ENCODE data around the gene NT5C3B. TPM values are rescaled to one million over a fixed set of nuclear protein-coding genes. Genes with fewer than 3 reads are reported as not detected.
"Not testable (repeated sequence)": the region's sequence is repeated elsewhere in the genome, so short reads cannot be mapped to it uniquely, and the experiment has no call there.

Gene NT5C3B
- total RNA-seq, result 120 and 123 TPM in 2 replicates
- long read RNA-seq, transcript NT5C3B-203 (9 exons, 975 nt), result major isoform, 11 of 27 reads
- long read RNA-seq, partial matches to known transcripts, result 1 of 27 reads
- long read RNA-seq, other reads (novel, unspliced or antisense), result 12 of 27 reads

DNA sequence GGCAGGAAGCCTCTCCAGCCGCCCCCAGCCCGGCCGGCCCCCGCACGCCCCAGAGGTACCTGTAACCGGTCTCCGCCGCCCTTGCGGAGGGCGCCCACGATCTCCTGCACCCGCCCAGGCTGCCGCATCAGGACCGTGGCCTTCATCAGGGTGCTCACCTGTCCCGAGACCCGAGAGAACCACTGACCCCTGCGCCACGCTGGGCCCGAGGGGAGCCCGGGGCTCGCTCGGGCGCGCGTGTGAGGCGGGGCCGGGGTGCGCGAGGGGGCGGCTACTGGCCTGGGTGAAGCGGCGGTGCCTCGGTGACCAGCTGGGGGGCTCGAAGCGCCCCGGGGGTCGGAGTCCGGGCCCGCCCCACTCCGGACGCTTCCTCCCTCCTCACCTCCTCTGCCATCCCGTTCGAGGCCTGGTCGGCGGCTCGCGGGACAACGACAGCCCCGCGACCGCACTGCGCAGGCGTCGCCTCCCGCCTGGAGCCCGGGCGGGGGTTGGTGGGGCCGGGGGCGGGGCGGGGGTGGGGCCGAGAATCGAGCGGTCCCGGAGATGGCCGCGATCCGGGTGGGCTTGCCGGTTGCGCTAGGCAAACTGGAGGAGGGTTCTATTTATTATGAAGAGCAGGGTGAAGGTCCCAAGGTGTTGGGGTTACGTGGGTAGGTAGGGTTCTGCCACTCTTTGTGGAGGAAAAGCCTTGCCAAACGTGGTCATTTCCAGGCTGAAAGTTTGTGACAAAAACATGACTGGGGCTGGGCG, at the start of gene NT5C3B:
TSS of gene NT5C3B (minus strand) at position 433 of the 750 bp plus-strand sequence. CDS start at position 394, 39 bp downstream.
- Mint-ChIP-seq H3K27ac (ENCODE audit: unreplicated experiment) (peak within 1 kb of the TSS; percentile 7), H3K9me3 (no peaks in the 10 kb centered on the region), H3K4me3 (peak within 1 kb of the TSS; percentile 93), H3K36me3 (ENCODE audit: low read depth) (peaks cover 2% of the 10 kb centered on the region), H3K27me3 (ENCODE audit: low read depth) (no peaks in the 10 kb centered on the region), H3K4me1 (peaks cover 12% of the 10 kb centered on the region)
- peak; percentile 56 for DNase-seq (ENCODE audit: low read depth, low spot score)
- TF ChIP-seq, protein P1, sequence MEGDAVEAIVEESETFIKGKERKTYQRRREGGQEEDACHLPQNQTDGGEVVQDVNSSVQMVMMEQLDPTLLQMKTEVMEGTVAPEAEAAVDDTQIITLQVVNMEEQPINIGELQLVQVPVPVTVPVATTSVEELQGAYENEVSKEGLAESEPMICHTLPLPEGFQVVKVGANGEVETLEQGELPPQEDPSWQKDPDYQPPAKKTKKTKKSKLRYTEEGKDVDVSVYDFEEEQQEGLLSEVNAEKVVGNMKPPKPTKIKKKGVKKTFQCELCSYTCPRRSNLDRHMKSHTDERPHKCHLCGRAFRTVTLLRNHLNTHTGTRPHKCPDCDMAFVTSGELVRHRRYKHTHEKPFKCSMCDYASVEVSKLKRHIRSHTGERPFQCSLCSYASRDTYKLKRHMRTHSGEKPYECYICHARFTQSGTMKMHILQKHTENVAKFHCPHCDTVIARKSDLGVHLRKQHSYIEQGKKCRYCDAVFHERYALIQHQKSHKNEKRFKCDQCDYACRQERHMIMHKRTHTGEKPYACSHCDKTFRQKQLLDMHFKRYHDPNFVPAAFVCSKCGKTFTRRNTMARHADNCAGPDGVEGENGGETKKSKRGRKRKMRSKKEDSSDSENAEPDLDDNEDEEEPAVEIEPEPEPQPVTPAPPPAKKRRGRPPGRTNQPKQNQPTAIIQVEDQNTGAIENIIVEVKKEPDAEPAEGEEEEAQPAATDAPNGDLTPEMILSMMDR (conservative IDR thresholded peaks at IDR 0.05), result no peak

DNA sequence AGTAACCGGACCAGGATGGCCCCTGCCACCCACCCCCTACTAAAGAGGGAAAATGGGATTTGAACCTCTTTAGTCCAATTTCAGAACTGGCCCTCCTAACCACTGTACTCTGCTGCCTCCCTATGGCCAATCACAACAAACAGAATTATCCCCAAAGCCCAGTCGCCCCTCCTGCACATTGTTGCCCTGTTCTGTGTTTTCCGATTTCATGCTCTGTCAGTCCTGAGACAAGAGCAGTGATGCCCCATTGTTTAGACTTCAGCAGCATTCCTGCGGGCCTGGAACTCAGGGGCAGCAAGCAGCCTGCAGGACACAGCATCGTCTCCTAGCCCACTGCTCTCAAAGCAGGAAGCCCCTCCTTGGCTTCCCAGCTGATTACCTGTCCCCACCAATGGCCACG, 49.7 kb upstream of the NT5C3B start:
- peaks cover 17% of the 10 kb centered on the region for H3K36me3 Mint-ChIP-seq (ENCODE audit: low read depth)

DNA sequence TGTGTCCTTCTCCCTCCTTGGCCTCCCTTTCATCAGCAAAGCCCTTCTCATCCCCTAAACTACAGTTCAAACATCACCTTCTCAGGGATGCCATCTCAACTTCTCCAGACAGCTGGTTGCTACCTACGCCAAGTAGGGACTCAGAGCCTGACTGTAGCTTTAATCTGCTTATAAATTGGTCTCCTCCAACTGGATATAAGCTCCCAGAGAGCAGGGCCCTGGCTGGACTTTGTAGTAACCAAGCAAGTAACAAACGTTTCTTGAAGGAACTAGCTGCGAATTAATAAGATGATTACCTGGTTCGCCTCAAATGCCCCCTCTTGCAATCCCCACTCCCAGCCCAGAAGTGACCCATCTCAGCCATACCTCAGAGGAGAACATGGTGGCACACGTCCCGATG, 46.7 kb upstream of the NT5C3B start:
- peaks cover 10% of the 10 kb centered on the region for H3K4me1 Mint-ChIP-seq

More for the DNA sequence above, 49.7 kb upstream of the NT5C3B start:
- H3K4me1 Mint-ChIP-seq, result peaks cover 10% of the 10 kb centered on the region
- H3K27me3 Mint-ChIP-seq (ENCODE audit: low read depth), result no peaks in the 10 kb centered on the region
- no peaks in the 10 kb centered on the region for H3K9me3 Mint-ChIP-seq
- TF ChIP-seq, protein P1 (conservative IDR thresholded peaks at IDR 0.05), result peak; percentile 53
- H3K4me3 Mint-ChIP-seq, result peak overlapping the region; percentile 1
- H3K27ac Mint-ChIP-seq (ENCODE audit: unreplicated experiment), result no peak overlapping the region
- peak; percentile 36 for DNase-seq (ENCODE audit: low read depth, low spot score)

DNA sequence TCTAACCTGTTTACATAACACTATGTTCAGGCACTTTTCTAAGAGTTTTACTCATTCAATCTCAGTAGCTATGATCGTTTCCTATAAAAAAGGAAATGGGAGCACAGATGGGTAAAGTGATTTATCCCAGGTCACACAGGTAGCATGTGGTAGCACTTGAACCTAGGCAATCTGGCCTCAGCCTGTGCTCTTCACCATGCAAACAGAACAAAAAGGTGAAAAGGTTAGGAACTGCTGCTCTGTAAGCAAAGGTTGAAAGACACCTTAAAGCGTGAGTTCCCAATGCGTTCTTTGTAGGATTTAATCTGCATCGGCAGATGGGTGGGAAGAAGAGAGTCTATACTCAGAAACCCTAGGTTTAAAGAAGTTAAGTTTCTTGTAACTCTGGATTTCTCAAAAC, 44.1 kb upstream of the NT5C3B start:
- Mint-ChIP-seq H3K27me3 (ENCODE audit: low read depth) (no peaks in the 10 kb centered on the region), H3K9me3 (no peaks in the 10 kb centered on the region), H3K4me3 (no peak overlapping the region), H3K27ac (ENCODE audit: unreplicated experiment) (no peak overlapping the region), H3K36me3 (ENCODE audit: low read depth) (peaks cover 41% of the 10 kb centered on the region), H3K4me1 (no peaks in the 10 kb centered on the region)
- DNase-seq (ENCODE audit: low read depth, low spot score), result no peak
- TF ChIP-seq, protein P1 (conservative IDR thresholded peaks at IDR 0.05), result no peak

More for the DNA sequence above, 46.7 kb upstream of the NT5C3B start:
- no peaks in the 10 kb centered on the region for H3K27me3 Mint-ChIP-seq (ENCODE audit: low read depth)
- no peak overlapping the region for H3K4me3 Mint-ChIP-seq
- TF ChIP-seq, protein P1 (conservative IDR thresholded peaks at IDR 0.05), result no peak
- H3K9me3 Mint-ChIP-seq, result no peaks in the 10 kb centered on the region
- peaks cover 31% of the 10 kb centered on the region for H3K36me3 Mint-ChIP-seq (ENCODE audit: low read depth)
- peak overlapping the region; percentile 23 for H3K27ac Mint-ChIP-seq (ENCODE audit: unreplicated experiment)
- no peak for DNase-seq (ENCODE audit: low read depth, low spot score)

DNA sequence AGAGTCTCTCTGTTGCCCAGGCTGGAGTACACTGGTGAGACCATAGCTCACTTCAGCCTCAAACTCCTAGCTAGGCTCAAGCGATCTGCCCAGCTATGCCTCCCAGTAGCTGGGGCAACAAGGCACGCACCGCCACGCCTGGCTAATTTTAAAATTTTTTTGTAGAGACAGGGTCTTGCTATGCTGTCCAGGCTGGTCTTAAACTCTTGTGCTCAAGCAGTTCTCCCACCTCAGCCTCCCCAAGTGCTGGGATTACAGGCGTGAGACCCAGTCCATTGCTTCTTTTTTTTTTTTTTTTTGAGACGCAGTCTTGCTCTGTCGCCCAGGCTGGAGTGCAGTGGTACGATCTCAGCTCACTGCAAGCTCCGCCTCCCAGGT, 38.2 kb upstream of the NT5C3B start:
- H3K4me3 Mint-ChIP-seq; H3K27ac Mint-ChIP-seq (ENCODE audit: unreplicated experiment); DNase-seq (ENCODE audit: low read depth, low spot score); H3K9me3 Mint-ChIP-seq; H3K27me3 Mint-ChIP-seq (ENCODE audit: low read depth); H3K4me1 Mint-ChIP-seq: not testable (repeated sequence)
- H3K36me3 Mint-ChIP-seq (ENCODE audit: low read depth), result peaks cover 50% of the 10 kb centered on the region
